NCI-H526 treated with DMSO at 0.1 percent for 48 hours (cell line): ENCODE measurements around the gene CFAP61.
"Not testable (repeated sequence)": the region's sequence is repeated elsewhere in the genome, so short reads cannot be mapped to it uniquely, and the experiment has no call there.

Experiments used
- DNase-seq: peaks from one replicate; lab custom pipeline; 2025; lab: John Stamatoyannopoulos, UW

The CFAP61 gene

DNA sequence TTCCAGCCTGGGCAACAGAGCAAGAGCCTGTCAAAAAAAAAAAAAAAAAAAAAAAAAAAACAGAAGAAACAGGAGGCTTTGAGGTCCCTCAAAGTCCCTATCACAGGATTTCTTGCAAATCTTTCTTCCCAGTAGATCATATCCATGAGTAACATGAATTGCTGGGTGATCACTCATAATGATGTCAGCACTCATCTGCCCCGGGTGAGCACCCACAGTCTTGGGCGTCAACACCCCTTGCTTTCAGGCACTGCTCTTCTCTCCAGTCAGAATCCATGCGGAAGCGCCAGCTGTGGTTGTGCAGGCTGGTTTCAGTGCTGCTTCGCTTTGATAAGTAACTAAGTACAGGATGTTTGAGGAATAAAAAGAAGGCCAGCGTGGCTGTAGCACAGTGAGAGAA is 275.4 kb downstream of the CFAP61 start:
- DNase-seq: no peak

DNA sequence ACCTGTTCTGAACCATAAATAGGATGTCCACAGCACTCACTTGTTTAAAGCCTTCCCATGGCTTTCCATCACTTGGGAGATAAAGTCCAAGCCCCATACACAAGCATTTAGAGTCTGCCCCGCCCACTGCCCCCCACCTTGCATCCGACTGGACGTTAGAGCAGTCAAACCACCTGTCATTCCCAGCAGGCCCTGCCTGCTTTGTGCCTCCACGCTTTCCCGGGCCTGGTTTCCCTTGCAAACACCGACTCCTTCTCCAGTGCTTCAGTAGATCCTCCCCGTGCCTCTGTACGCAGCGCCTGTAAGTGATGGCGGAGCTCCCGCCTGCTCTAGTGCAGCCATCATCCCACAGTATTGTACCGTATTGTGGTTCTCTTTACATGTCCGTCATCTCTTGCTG is 277.2 kb downstream of the CFAP61 start:
- no peak for DNase-seq

DNA sequence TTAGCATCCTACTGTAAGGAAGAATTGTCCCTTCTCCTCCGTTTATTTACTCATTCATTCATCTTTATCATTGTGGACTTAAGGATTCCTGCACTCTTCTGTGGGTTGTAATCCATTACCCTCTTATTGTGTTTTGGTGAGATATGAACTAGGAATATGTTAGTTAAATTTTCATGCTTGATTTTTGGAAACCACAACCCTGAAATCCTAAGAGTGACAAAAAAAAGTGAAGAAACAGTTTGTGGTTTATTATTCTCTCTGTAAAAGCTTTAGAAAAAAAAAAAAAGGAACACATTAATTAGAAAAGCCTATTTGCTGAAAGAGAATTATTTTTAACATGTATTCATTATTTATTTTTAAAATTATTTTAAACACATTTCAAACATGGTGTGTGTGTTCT is 278.8 kb downstream of the CFAP61 start:
- no peak for DNase-seq

DNA sequence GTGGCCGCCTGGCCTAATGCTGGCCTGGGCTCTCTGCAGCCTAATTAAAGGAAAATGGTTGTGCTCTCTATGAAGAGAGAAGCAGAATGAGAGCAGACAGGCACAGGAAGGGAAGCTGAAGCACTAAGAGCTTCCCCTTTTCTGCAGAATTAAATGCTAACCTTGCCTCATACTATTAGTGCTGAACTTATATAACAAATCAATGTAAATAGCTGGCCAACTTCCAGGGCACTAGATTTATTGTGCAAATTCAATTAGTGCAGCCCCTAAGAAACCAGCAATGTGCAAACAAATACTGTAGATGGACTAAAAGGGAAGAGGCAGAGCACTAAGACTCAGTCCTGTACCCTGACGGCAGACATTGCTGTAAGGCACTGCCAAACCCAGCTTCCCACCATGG is 279.5 kb downstream of the CFAP61 start:
- no peak for DNase-seq

DNA sequence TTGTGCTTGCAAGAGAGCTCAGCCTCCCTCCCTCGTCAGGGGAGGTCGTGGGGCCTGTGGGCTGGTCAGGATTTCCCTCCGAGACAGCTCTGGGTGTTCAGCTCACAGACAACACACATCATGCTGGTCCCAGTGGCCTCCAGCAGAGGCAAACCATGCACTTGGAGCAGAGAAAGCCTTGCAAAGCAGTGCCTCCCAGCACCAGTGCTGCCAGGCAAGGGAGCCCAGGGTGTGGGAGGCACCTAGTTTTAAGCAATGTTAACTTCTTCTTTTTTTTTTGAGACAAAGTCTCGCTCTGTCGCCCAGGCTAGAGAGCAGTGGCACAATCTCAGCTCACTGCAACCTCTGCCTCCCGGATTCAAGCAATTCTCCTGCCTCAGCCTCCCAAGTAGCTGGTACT is 281.5 kb downstream of the CFAP61 start:
- no peak for DNase-seq

DNA sequence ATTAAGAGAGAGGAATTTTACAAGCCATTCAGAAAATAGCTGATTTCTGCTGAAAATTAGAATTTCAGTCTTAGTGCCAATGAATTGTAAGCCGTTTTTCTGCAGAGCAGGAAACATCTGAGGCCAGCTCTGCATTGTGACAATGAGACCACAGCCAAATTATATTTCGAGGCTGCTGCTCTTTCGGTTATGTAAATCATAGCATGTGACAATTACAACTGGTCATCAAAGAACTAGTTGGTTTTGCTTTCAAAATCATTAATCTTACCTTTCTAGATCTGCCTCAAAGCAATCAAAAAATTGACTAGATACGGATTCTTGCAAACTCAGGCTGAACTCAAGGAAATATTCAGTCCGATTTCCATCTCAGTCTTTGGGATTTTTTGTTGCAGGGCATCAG is 282.2 kb downstream of the CFAP61 start:
- no peak for DNase-seq

DNA sequence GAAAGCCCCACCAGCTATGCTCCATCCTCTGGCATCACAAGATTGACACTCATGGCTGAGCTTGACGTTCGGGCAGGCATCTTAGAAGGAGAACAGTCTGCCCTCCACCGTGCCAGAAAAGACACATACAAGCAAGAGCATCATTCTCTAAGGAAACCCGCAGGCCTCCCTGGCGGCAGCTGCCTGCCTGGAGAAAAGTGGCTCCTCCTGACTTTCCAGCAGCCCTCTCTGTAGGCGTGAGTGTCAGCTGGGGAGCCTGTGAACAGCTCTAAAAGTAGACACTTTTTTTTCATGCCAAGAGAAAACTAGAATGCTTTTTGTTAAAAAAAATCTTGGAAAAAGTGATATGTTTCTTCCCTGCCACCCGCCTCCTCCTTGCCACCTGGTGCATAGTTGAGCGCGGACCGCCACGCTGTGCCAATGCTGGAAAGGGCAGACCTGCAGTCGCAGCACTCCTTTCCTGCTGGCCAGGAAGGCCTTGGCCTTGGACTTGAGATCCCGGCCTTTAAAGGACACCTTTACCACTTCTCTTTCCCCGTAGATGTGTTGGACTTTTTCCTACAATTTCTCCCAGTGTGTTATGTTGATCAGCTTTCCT is 285.9 kb downstream of the CFAP61 start:
- no peak for DNase-seq

DNA sequence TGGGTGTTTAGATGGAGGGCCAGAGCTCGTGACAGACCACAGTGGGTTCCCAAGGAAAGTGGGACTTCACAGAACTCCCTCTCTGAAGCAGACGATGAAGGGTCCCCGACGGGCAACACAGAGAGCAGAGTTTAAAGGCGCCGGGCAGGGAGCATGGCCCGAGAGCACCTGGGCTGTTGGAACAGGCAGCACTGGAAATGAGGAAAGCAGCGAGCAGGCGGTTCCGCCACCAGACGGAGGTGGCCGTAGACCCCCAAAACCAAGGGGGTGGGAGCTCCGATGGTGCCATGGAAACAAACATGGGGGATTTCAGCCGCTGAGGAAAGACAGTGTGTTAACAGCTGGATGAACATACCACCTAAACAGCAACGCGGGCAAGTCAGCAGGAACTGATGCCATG is 288.1 kb downstream of the CFAP61 start:
- DNase-seq: no peak

DNA sequence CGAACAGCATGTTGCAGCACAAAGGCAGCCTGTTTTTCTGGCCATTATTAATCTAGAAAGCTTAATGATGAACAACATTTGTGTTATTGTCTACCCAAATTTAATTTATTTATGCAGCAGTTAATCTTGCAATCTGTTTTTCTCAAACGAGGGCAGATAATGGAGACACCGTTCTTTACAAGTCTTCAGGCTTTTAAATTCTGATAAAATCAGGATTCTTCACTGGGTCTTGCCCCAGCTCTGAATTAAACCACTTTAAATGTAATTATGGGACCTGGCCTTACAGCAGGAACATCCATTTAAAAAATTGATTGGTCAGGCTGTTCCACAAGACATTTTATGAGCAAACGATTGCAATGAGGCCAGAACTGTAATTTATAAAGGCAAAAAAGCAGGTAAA is 289.0 kb downstream of the CFAP61 start:
- DNase-seq: no peak

DNA sequence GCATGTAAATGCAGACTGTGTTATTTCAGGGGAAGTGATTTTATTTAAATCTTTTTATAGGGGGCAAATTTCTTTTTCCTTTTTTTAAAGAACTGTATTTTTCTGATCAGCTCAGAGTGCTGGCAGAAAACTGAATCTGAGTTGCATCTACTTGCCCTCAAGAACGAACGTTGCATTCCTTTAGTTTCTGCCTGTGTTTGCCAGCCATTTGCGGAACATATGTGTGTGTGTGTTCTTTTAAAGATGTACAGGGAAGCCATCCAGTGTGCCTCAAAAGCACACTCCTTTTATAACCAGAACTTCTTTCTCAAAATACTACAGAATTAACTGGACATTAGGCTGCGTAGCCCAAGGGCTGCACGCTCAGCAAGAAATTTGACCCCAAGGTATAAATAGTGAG is 289.7 kb downstream of the CFAP61 start:
- DNase-seq: no peak

DNA sequence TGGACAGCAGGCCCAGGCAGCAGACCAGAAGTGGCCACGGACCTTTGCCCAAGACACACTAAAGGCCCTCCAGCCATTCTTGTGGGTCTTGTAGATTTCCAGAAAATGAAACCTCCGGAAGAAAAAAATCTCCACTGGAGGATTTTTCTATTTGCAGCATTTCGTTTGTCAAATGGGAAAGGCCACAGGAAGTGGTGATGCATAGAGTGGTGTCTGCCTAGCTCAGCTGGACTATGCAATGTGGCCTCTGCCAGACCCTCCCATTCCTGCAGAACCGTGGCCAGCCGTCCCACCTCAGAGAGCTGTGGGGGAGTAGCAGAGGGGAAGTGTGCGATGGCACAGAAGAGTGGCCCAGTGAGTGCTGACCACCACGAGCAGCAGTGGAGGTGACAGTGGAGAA is 291.6 kb downstream of the CFAP61 start:
- no peak for DNase-seq

DNA sequence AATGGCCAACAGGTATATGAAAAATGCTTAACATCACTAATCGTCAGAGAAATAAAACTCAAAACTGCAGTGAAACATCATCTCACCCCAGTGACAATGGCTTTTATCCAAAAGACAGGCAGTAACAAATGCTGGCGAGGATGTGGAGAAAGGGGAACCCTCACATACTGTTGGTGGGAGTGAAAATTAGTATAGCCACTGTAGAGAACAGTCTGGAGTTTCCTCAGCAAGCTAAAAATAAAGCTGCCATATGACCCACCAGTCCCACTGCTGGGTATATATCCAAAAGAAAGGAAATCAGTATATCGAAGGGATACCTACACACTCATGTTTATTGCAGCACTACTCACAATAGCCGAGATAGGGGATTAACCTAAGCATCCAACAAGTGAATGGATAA is 292.1 kb downstream of the CFAP61 start:
- DNase-seq: no peak

DNA sequence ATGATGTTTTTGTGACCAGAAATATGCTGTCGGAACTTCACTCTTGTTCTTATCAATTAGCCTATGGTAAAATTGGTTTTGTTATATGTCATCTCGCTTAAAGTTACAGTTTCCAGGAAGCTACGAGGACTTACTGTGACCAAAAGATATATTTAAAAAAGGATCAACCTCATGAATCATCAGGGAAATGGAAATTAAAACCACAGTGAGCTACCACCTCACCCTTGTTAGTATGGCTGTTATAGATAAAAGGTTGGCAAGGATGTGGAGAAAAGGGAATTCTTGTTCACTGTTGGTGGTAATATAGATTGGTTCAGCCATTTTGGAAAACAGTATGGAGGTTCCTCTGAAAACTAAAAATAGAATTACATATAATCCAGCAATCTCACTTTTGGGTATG is 301.2 kb downstream of the CFAP61 start:
- DNase-seq: no peak

DNA sequence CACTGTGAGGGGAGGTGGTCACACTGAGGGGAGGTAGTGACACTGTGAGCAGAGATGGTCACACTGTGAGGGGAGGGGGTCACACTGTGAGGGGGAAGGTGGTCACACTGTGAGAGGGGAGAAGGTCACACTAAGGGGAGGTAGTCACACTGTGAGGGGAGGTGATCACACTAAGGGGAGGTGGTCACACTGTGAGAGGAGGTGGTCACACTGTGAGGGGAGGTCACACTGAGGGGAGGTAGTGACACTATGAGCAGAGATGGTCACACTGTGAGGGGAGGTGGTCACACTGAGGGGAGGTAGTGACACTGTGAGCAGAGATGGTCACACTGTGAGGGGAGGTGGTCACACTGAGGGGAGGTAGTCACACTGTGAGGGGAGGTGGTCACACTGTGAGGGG is 303.2 kb downstream of the CFAP61 start:
- not testable (repeated sequence) for DNase-seq

DNA sequence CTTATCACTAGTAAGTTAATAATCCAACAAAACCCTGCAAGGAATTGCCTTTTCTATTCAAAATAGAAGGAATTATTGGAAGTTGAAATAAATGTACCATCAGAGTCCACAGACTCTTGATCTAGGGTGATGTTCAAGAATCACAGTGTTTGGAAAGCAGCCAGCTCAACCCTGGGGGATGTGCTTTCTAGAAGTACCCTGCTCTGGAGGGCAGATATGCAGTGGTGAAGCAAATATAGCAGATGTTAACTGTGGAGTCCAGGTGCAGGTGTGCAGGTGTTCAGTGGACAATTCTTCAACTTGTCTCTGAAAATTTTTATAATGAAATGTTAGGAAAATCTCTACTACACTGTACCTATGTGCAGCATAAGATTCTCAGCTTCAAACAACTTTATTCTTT is 306.5 kb downstream of the CFAP61 start:
- no peak for DNase-seq

DNA sequence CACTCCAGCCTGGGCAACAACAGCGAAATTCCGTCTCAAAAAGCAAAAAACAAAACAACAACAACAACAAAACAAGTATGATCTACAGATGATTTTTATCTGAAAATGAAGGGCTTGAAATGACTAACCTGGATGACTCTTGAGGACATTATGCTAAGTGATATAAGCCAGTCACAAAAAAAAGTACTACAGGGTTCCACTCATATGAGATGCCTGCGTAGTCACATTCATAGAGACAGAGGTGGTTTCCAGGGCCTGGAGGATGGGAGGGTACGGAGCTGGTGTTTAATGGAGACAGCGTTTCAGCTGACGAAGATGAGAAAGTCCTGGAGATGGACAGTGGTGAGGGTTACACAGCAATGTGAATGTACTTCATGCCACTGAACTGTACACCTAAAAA is 307.3 kb downstream of the CFAP61 start:
- no peak for DNase-seq

DNA sequence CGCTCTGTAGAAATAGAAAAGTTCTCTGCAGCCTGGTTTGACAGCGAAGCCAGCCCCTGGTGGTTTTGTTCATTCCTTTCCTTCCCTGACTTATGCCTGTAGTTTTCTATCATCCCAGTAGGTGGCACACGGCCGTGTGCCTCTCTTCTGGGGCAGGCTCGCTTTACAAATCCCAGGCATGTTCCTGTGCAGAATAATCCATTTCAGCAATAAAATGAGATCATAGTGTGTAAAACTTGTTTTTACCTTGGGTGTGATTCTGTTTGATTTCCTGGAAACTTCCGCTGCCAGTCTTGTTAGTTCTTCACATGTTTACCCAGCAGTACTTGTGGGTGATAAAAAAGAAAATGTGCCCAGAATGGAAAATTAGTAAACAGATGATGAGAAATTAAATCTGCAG is 308.1 kb downstream of the CFAP61 start:
- DNase-seq: peak; percentile 78

DNA sequence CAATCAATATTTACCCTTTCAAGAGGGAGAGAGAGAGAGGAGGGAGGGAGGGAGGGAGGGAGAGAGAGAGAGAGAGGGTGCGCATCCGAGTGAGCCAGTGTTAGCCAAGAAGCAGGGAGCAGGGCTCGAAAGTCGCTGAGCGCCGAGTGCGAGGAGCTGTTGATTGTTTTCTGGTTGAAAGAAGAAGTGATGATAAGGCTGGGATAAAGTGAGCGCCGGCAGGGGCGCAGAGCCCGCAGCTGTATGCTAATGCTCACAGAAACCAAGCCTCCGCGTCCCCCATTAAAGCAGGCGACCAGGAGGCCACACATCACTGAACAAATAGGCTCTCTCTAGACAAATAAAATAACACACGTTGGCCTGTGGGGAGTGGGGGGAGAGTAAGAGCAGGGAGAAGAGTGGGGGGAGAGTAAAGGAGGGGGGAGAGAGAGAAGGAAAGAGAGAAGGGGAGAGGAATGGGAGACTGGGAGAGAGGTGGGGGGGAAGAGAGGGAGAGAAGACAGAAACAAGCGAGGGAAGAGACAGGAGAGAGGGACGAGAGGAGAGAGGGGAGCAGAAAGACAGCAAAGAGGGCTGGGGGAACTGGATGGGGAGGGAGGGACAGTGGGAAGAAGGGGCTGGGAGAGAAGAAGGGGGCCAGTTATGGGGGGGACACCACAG is 310.6 kb downstream of the CFAP61 start:
- DNase-seq: peak; percentile 98

DNA sequence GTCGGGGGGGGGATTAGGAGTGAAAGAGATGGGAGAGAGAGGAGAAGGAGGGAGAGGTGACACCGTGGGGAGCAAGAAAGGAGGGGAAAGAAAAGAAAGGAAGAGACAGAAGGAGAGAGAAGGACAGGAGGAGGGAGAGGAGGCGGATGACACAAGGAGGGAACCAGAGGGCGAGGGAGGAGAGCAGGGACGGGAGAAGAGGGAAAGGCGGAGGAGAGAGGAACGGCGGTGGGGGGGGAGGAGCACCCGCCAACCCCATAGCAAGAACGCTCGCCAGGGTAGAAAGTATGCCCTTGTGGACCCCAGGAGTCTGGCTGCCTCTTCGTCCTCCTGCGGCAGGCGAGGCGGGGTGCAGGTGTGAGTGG is 311.1 kb downstream of the CFAP61 start:
- peak; percentile 29 for DNase-seq

DNA sequence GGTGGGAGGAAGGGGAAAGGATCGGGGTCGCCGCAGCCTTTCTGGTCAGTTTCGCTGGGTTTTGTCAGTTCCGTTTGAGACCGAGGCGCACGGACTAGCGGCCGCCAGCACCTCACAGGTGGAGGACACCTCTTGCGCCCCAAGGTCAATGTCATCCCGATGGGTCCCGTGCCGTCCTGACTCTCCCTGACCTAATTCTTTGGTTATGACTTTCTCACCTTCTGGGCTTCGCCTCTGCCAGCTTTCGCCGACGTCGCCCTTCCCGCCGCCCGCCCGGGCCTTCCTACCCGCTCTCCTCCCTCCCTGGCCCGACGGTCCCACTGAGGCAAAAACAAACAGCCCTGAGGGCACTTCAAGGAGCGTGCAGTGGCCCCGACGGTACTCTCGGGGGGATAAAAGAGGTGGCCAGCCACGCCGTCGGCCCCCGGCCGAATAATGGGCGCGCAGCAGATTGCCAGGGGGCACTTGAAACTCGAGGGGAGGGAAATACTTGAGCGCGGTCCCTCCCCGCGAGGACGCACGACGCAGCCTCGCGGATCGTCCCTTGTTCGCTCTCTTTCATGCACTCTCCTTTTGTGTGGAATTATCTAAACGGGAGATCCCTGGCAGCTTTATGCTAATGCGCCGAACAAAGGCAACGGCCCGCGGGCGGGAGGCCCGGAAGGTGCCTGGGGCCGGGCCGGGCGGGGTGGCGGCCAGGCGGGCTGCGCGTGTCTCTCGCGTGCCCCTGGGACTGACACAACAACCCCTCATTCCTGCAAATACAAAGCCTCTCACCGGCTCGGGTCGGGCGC is 311.7 kb downstream of the CFAP61 start:
- DNase-seq: peak; percentile 88

DNA sequence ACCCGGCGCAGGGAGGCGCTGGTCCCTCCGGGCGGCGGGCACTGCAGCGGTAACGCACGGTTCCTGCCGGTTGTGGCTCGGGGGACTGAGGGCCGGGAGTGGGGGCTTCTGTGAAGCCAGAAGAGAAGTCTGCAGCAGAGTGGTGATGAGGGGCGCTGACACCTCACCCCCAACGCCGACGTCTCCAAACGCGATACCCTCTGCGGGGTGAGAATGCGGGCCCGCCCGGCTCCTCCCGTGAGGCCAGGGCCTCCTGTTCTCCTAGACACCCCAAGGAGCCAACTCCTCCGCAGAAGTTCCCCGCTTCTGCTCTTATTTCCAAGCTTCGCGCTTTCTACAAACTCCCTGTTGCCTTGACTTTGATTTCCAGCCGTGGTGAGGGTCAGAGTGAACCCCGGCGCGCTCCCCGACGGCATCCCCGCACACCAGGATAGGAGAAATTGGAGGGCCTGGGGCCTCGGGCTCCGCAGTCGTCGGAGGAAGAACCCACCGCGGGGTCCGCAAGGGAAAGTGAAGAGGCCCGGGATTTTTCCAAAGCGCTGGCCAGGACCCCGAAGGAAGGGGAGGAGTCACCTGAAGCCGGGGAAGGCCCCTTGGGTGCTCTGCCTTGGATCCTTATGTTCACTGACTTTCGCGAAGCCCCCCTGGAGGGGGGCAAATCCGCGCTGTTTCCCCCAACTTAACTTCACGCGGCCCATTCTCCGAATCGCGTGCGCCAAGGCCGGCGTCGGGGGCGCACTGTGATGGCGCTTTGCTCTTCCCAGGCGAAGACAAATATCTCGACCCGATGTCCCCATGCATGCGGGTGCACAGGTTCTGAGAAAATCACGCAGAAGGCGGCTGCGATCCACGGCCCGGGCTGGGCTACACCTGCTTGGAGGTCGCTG is 312.5 kb downstream of the CFAP61 start:
- DNase-seq: no peak

DNA sequence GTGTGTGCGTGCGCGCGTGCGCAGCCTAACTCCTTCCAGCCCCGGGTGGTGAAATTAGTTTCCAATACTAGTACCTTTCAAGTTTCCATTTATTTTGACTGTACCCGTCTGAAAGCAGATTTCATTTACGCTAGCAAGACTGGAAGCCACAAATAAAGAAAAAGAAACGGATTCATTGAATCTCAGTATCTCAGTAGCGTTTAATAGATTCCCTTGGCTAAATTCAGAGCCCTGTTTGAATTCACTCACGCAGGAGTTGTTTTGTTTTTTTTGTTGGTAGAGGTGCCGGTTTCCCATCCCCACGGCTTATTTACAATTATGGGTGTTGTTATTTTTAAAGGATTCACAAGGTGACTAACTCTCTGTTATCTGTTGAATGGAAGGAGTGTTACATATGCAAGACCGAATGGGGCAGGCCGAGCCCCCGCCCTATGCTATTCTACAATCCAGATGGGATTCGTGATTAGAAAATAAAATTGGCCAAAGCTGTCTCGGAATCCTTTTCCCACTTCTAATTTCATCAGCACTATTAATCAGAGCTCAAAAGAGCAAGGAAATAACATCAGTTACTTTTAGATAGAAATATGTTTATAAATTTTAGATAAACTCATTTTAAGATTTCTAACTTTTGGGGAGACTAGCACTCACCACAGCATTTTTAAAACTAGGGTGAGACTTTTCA is 313.3 kb downstream of the CFAP61 start:
- DNase-seq: no peak
